ENCODE results near the gene DCLK2.

- TF ChIP-seq POLR2A (IDR thresholded peaks at IDR 0.05; ENCODE audit: low read length) = no peak
- no peak for TF ChIP-seq GATA1 (IDR thresholded peaks at IDR 0.05; ENCODE audit: low read depth, low read length)
Observed at GRCh38 chr4:150072906-150073714, 5.1 kb upstream of the DCLK2 start.

Data from erythroblast (primary cell).